PFSK-1 (cell line): ENCODE measurements around the gene GPR132.

Experiments used
- FOXP2 ChIP-seq: optimal IDR thresholded peaks from 2 replicates; pipeline ENCODE3; 2011; ENCODE audit warnings: borderline replicate concordance, control low read depth, inconsistent platforms; ENCODE audit not compliant: insufficient read depth; ENCODE audit errors: extremely low read length, extremely low read depth
- POLR2AphosphoS5 ChIP-seq: IDR thresholded peaks from 2 replicates; pipeline ENCODE4 v1.6.1; 2012; ENCODE audit warnings: low read depth, mild to moderate bottlenecking, control low read depth, low read length, moderate library complexity
- REST ChIP-seq, 2 experiments: IDR thresholded peaks; 2 replicates each; pipeline versions ENCODE4 v1.6.1 to v1.8.0; 2011 to 2012; ENCODE audit warnings: low read depth in 2 of 2, low read length in 2 of 2, control low read depth in 1 of 2, inconsistent platforms in 1 of 2, mild to moderate bottlenecking in 1 of 2, moderate library complexity in 1 of 2; ENCODE audit not compliant: insufficient read depth in 1 of 2
- SIN3A ChIP-seq: IDR thresholded peaks from 2 replicates; pipeline ENCODE4 v1.6.1; 2012; ENCODE audit warnings: mild to moderate bottlenecking, low read length, moderate library complexity, borderline replicate concordance; ENCODE audit not compliant: insufficient read depth
- TAF1 ChIP-seq: IDR thresholded peaks from 2 replicates; pipeline ENCODE4 v1.6.1; 2012; ENCODE audit warnings: low read length, control low read depth, borderline replicate concordance; ENCODE audit not compliant: insufficient read depth

- TF ChIP-seq POLR2AphosphoS5 (no peak), REST (IDR thresholded peaks at IDR 0.05; ENCODE audit: insufficient read depth in 1 of 2, low read depth in 2 of 2, low read length in 2 of 2) (no peak), TAF1 (no peak), SIN3A (no peak), FOXP2 (no peak)
These were observed 31.1 kb upstream of the GPR132 start for GRCh38 chr14:105096206-105096875.
